HL-60/S4 treated with phorbol 12-myristate 13-acetate at 8.2 ng/mL for 4 days and 3 days (cell line): ENCODE results near the gene RAI1.

Source experiments
- in situ Hi-C: fragments of 300-500 bp; cut with MboI; formaldehyde crosslinking; loops from 2 replicates; pipeline ENCODE4 v1.15.0; 2022; ENCODE audit warnings: low sequenced_read_pairs

Gene RAI1

DNA sequence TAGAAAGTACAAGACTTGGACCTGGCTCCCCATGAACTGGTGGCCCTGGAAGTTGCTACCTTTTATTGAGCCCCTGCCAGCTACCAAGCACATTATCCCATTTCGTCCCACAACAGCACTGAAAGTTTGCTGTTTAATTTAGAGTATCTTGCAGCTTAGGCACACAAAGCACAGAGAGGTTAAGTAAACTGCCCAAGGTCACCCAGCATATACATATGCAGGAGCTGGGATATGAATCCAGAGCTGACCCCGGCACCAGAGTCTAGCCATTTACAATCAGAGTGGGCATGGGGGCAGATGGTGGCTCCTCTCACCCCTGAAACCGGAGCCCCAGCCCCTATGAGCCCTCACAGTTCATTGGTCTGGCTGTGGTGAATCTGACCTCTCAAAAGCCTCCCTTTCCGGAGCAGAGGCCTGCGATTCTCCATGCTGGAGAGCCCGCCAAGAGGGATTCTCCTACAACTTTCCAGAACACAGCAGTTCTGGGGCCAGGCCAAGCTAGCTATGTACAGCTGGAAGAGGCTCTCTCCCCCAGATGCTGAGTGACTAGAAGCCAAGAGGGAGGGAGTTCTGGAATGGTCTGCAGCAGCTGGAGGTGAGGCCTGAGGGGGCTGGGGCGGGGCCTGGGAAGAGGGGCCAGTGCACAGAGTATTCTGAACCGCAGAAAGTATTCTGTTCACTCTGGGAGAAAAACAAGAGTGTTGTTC lies 97.2 kb downstream of the RAI1 start:
- in situ Hi-C loops, result no loop called here

DNA sequence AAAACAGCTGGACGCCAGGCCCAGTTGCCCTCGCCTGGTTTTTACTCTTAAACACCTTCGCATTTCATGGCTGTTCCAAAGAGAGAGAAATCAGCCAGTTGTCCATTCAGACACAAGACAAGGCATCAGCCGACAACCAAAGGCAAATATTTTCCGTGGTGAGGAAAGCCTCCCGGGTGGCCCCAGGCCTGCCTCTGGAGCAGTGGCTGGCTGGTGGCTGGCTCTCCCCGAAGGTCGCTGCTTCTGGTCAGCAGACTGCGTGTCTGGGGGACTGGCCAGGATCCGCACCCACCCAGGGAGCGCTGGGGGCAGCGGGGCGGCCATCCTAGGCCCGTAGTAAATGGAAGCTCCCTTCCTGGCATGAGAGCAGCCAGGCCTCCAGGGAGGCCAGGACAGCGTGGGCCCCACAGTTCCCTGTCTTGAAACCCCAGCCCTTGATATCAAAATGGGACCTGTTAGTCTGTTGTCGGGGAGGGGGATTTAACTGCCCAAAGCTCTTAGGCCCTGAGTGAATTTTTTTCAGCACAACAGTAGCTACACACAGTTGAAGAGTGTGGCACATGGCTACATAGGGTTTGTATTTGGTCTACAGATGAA lies 97.9 kb downstream of the RAI1 start:
- in situ Hi-C loops, result no loop called here

DNA sequence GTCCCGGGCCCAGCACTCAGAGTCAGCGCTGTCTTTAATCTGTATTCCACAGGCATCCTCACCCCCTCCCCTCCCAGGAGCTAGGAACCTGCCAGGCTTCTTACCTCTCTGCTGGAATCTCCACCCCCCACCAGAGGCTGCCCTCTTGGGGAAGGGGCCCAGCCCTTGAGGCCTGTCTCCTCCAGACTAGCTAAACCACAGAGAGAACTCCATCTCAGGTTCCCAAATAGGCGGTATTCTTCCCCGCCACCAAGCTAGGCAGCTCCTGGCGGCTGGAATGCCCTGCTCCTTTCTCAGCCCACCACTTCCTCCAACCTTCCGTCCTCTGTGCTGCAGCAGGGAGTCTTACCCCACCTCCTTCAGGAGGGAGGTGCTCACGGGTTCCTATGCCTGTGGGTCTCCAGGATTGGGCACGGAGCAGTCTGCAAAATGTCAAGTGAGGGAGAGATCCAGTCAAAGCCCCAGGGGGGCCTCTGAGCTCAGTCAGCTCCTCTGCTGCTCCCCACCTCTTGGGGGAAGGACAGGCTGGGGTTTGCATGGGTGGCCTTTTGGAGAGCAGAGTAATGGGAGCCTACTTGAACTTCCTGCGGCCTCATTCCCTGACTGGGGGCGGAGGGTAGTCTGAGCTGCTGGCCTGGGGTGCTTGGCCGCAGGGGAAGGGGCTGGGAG lies 99.8 kb downstream of the RAI1 start:
- in situ Hi-C loops, result no loop called here

DNA sequence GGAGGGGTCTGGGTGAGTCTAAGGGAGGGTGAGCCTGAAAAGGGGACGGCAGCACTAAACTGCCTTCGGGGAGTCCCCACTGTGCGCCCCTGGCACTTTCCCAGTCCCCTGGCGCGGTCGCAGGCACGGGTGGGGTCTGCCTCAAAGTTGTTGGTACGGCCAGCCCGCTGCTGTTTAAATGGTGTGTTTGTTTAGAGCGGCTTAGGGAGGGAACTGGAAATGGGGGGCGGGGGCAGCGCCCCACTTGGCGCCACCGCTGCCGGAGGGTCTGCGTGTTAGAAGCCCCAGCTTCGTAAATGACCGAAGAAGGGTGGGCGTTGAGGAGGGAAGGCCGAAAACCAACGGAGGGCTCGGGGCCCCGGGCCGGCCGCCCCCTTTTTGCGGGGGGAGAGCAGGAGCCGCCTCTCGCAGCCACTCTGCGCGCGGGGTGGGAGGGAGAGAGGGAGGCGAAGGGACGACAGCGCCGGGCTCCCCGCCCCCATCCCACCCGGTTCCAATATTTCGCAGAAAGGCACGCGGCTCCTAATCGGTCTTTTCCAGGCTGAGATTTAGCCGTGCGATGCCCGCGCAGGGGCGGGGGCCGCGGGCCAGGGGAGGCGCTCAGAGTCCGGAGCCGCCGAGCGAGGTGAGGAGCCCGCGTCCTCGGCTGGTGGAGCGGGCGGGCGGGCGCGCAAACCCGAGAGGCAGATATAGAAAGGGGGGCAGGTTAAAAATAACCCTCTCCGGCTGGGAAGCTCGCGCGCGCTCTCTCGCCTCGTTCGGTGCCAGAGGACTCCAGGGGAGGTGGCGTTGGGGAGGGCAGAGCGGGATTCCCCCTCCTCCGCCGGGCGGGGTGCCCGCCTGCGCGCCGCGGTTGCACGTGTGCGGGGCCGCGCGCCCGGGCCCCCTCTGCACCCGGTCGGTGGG lies 100.6 kb downstream of the RAI1 start:
- in situ Hi-C loops, result no loop called here

DNA sequence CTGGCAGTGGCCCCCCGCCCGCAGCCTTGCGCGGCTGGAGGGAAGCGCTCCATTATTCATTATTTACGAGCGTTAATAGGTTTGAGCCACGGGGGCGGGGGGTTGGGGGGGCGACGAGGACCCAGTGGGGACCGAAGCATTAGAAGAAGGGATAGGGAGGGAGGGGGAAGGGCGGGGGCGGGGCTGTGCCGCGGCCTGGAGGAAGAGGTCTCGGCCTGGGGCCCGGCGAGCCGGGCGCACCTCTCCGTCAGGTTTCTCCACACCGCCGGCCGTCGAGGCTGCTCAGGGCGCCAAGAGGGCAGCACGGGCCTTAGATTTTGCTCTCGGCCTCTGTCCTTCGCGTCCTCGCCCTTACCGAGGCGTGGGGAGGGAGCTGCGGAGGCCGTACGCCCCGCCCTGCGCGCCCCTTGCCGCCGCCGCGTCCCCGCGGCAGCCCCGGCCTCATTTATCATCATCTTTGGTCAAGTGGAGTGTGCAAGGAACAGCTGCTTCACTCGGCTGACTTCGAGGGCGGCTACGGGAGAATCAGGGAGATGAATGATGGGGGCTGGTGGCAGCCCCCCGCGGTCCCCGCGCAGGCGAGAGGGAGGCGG lies 101.4 kb downstream of the RAI1 start:
- in situ Hi-C loops, result no loop called here

DNA sequence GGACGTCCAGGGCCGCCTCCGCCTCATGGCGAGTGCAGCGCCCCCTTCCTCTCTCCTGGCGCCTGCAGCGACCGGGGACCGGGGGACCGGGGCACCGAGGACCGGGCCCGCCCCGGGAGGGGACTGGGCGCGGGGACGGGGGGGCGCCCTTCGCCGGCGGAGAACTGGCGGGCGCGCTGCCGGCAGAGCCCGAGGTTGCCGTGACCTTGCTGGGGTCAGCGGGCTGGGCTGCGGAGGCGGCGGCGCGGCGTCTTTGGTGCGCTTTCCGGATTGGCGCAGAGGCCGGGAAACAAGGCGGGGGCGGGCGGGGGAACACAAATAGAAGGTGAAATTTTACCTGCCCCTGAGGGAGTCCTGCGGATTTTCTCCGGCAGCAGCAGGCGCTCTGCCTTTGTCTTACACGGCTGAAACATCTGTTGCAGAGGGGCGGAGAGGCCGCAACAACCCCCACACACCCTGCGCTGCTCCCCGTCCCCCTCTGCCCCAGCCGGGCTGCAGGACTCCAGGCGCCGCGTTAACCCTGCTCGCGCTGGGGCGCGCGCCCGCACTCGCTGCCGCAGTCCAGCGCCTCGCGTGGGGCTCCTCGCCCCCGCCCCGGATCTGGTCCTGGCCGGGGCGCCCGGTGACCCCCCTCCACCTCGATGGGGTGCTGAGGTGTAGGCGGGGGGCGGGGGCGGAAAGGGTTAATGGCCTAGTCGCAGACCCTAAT lies 102.0 kb downstream of the RAI1 start:
- in situ Hi-C loops, result no loop called here

DNA sequence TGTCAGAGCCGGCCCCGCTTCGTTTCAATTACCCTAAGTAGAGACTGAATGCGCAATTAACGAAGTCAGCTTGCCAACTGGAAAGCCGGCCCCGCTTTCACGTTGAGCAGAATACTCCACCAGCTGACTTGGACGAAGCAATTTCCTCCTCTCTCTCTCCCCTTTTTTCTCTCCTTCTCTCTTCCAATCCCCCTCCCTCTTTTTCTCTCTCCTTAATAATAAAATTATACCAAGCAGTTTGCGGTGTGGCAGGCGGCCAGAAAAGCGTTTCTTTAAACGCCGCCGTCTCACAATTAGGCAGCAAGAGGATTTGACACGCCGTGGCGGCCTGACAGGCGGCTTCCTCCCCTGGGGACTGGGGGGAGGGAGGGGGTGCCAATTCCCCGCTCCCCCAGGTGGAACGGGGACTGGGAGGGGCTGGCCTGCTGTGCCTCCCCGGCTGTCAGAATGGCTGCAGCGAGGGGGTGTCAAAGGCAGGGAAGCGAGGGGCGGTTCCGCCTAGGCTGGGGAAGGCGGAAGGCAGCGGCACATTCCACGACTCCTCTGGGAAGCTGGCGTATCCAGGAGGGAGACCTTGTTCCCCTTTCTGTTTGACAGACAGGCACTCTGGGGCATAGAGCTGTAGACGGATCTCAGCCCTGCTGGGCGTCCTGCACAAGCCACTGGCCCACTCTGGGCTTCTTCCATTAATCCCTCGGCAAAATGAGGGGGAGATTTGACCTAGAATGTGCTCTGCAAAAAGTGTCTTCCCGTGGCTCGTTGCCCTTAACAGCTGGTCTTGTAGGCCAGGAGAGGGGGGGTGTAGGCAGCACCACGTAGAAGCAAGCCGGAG lies 102.8 kb downstream of the RAI1 start:
- in situ Hi-C loops, result no loop called here

DNA sequence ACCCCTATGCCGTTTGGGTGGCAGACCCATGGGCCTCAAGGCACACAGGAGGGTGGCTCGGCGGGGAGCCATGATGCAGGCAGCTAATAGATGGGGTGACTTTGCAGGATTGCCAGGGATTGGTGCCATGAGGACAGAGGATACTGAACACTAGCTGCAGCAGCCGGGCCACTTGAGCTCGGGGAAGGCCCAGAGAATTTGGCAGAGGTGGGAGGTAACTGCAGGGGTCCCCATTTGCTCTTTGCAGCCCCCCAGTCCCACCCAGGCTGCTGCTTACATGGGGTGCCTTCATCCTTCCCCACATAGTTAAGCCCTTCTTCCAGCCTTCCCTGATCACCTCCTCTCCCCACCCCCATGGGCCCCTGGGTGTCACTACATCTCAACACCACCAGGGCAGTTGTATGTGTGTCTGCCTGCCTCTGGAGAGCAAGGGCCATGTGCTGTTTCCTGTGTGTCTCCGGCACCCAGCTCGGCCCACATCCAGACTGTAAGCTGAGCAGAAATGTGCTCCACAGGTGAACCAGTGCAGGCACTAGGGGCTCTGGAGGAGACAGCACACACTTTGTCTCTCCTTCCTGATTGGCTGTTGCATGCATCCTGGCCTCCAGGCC lies 103.5 kb downstream of the RAI1 start:
- in situ Hi-C loops, result no loop called here

DNA sequence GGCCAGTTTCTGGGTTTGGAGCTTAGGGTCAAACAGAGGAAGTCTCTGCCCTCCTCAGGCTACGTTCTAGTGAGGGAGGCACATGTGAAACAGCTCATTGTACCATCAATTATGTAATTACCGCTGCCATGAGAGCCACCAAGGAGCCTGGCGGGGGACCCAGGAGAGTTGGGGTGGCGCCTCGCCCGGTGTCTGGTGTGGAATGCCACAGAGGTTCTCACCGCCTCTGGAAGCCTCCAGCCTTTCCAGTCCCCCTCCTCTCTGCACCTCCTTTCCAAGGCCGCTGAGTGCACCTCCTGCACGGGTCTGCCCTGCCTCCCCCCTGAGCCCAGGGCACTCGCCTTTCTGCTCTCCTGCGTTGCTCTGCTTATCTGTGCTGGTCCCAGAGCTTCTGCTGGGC lies 104.1 kb downstream of the RAI1 start:
- in situ Hi-C loops, result no loop called here

DNA sequence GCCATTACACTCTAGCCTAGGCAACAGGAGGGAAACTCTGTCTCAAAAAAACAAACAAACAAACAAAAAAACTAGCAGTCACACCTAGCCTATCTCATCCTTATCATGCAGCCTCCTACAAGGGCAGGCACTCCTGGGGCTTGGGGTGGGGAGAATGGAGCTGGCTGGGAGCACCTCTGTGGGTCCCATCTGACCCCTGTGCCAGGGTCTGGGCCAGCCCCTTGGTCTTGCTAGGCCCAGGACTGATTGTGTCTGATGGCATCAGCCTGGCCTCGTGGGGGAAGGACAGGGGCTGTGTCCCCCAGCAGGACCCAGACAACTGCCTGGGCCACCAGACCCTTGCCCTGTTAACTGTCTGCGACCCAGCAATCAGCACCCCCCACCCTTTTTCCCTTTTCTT lies 105.7 kb downstream of the RAI1 start:
- in situ Hi-C loops, result no loop called here

DNA sequence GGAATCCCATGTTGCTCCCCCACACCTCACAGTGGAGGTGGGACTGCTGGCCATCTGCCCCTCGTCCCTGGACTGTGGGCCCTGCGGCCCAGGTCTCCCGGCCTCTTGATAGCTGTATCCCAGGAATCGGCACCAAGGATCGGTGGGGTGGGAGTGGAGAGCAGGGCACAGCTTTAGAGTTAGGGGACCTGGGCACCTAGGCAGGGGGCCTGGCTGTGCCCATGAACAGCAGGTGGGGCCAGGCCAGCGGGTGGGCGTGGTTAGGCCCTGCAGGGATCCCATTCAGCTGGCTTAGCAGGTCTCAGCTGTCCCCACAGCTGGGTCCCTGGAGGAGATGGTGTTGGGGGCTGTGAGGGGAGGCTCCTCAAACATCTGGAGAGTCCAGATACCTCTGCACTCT lies 106.3 kb downstream of the RAI1 start:
- in situ Hi-C loops, result no loop called here

DNA sequence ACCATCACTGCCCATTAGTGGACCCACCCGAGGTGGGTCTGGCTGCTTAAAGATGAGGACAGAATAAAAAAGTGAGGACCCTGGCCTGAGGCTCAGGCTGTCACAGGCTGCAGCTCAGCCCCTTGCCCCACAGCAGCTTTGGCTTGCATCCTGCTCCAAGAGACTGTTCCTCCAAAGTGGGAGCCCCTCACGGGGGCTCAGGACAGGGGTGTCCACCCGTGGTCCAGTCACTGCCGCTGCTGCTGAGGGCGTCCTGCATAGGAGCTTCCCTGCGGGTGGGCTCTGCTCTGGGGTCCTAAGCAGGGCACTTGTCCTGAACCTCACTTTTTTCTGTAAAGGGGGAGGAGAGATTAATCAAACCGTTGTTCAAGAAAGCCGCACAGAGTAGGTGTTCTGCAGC lies 107.7 kb downstream of the RAI1 start:
- in situ Hi-C loops, result no loop called here

DNA sequence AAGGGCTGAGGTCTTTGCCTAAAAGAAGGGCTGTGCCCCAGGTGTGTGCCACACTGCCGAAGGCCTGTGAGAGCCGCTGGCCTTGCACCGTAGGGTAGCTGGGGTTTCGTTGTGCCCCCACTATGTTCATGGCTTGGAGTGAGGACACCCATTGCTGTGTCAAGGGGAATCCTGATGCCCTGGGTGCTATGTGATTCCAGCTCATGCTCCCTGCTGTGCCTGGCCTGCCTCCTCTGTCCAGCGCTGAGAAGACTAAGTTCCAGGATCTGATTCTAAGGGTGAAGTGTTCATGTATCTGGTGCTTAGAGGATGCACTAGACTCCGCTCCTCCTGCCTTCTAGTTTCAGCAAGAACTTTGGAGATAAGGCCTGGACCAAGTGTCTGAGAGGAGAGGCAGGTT lies 108.2 kb downstream of the RAI1 start:
- in situ Hi-C loops, result no loop called here

DNA sequence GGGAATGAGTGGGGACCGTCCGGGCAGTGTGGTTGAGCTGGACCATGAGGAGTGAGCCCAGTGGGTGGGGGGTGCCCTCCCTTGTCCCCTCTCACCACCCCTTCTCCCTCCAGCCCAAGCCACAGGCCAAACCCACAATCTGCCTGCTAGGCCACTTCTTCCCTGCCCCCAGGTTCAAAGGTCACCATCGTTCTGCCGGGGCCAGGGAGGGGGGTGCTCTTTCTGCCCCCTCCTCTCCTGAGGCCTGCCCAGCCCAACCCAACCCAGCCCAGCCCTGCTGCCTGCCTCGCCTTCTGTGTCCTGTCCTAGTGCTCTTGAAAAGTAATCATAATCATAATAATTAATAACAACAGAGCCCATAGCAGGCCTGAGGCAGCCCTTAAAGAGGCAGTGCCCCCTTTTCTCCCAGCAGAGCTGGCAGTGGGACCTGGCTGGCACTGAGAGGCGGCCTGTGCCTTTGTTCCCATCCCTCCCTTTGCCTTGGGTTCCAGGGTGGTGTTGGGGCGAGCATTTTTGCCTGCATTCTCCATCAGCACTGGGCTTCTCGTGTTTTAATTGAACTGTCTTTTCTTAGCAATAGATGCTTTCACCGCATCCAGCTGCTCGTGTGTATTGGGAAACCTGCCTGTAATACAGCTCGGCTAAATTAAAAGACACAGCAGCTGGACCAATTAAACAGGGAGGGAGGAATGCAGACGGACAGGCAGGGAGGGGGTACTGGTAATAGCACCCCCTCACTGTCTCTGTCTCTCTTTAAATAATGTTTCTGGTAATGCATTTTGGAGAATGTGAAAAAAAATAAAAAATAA lies 108.8 kb downstream of the RAI1 start:
- in situ Hi-C loops, result no loop called here

DNA sequence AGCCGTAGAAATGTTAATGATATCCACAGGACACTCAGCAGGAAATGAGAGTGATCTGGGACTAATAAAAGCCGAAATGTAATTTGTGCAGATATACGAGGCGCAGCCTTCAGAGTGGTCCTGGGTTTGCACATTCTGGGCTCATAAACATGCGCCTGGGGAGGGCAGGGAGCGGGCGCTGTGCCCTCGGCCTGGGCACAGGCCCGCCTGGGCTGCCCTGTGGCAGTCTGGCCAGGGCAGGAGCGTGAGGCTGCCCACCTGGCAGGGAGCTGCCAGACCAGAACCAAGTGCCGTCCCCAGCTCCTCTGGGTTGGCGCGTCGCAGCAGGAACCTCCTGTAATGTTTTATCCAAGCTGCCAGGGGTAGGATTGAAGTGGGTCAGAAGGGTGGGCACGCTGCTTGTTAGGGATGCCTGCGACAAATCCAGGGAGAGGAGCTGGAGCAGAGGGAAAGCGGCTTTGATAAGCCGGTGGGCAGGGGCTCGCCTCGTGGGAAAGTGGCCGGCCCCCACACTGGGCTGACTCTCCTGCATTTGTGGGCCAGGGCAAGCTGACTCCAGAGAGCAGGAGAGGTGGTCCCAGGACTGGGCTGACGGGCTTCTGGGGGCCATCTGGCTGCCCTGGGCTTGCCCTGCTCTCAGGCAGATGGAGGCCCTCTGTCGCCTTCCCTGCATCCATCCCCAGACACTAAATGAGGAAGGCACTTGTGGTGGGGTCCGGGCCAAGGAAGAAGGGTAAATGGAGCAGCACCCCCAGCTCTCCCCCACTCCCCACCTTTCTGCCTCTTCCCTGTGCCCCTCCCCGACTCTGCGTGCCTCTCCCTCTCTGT lies 109.6 kb downstream of the RAI1 start:
- in situ Hi-C loops, result no loop called here

DNA sequence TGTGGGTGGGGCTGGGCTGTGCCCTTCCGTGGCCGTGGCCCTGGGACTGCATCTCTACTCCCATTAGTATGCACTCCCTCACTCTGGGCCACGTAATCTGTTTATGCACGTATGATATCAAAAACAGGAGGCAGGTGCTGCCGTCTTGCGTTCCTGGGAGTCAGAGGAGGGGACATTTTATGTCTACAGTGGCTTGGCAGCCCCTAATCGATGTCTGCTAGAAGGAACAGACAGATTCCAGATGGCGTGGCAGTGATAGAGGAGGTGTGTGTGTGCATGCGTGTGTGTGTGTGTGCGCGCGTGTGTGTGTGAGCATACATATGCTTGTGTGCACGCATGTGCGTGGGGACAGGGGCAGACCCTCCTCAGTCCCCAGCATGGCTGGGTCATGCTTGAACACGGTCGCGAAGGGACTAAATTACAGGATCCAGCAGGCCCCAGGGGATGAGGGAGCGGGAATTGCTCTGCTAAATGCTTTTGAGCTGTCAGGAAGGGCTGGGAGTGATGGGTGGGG lies 110.8 kb downstream of the RAI1 start:
- in situ Hi-C loops, result no loop called here
